Calu3 (cell line): ENCODE results near the gene RASSF8. TPM values are rescaled to one million over a fixed set of nuclear protein-coding genes. Genes with fewer than 3 reads are reported as not detected.

ENCODE experiments used
- BruUV-seq: library from RNA; stranded (reverse); fragments of 400-500 nt; replicated peaks from 2 replicates; lab custom pipeline; 2021; lab: Mats Ljungman, UMichigan
- CTCF ChIA-PET: fragments of 300-600 bp; sonication (Branson Sonifier 250); formaldehyde crosslinking; loops from one replicate; lab custom pipeline; 2022; ENCODE audit warnings: antibody characterized with exemption; lab: Charles Lee
- DNase-seq: peaks from one replicate; pipeline ENCODE4 v3.0.0; 2022
- H3K27ac Mint-ChIP-seq: one replicate; pipeline ENCODE4 v1.8.0; 2022; ENCODE audit warnings: mixed read lengths; ENCODE audit not compliant: unreplicated experiment
- H3K27me3 Mint-ChIP-seq: one replicate; pipeline ENCODE4 v1.8.0; 2022; ENCODE audit warnings: mixed read lengths; ENCODE audit not compliant: unreplicated experiment
- H3K36me3 Mint-ChIP-seq: one replicate; pipeline ENCODE4 v1.8.0; 2022; ENCODE audit warnings: mild to moderate bottlenecking, moderate library complexity, mixed read lengths; ENCODE audit not compliant: insufficient read depth, unreplicated experiment
- H3K4me1 Mint-ChIP-seq: one replicate; pipeline ENCODE4 v1.8.0; 2022; ENCODE audit warnings: mild to moderate bottlenecking, low read depth, mixed read lengths; ENCODE audit not compliant: unreplicated experiment
- H3K4me3 Mint-ChIP-seq: one replicate; pipeline ENCODE4 v1.8.0; 2022; ENCODE audit warnings: mild to moderate bottlenecking, low read depth, moderate library complexity, mixed read lengths; ENCODE audit not compliant: unreplicated experiment
- H3K9me3 Mint-ChIP-seq: one replicate; pipeline ENCODE4 v1.8.0; 2022; ENCODE audit warnings: low read depth, mixed read lengths; ENCODE audit not compliant: unreplicated experiment
- CTCF ChIP-seq: fragments of 200-600 bp; IDR thresholded peaks from one replicate; pipeline ENCODE4 v1.8.0; 2022; ENCODE audit warnings: antibody characterized with exemption; ENCODE audit not compliant: unreplicated experiment
- intact Hi-C: fragments of 100-400 bp; cut with micrococcal nuclease; formaldehyde crosslinking; loops from one replicate; pipeline ENCODE4 v1.10.0; 2022; ENCODE audit not compliant: unreplicated experiment
- total RNA-seq: library from RNA; stranded (reverse); gene quantifications from 2 replicates; pipeline ENCODE4 v1.2.3, GENCODE V29; 2022

RASSF8 gene
- total RNA-seq, 1 experiment from 2014 or later: 26.6 TPM

- H3K4me1 Mint-ChIP-seq: peaks cover 3% of the 10 kb centered on the region
- no TSS peak for BruUV-seq
- H3K36me3 Mint-ChIP-seq: no peaks in the 10 kb centered on the region
- no peaks in the 10 kb centered on the region for H3K9me3 Mint-ChIP-seq
- CTCF ChIA-PET: no interaction called here
- DNase-seq: no peak
- no peak for TF ChIP-seq CTCF
- H3K27ac Mint-ChIP-seq: no peak overlapping the region
- H3K4me3 Mint-ChIP-seq: no peak overlapping the region
- H3K27me3 Mint-ChIP-seq: no peaks in the 10 kb centered on the region
- intact Hi-C loops: no loop called here
Observed at GRCh38 chr12:26022043-26022442, 63.6 kb downstream of the RASSF8 start.

GRCh38 chr12:26026713-26027112 lies 68.2 kb downstream of the RASSF8 start:
- no peaks in the 10 kb centered on the region for H3K9me3 Mint-ChIP-seq
- BruUV-seq: no TSS peak
- intact Hi-C loops: loop anchor here (5.0 kb wide), 1 partner anchor 444 kb away; no protein-coding TSS in a partner anchor
- CTCF ChIA-PET: interaction anchor here (1.1 kb wide), 1 partner anchor 9 kb away, joined by 6 read pairs; no protein-coding TSS in a partner anchor
- H3K27me3 Mint-ChIP-seq: no peaks in the 10 kb centered on the region
- H3K36me3 Mint-ChIP-seq: no peaks in the 10 kb centered on the region
- no peak overlapping the region for H3K4me3 Mint-ChIP-seq
- H3K27ac Mint-ChIP-seq: no peak overlapping the region
- H3K4me1 Mint-ChIP-seq: peaks cover 33% of the 10 kb centered on the region
- DNase-seq: no peak
- TF ChIP-seq CTCF: no peak

- Mint-ChIP-seq H3K36me3 (no peaks in the 10 kb centered on the region), H3K4me3 (no peak overlapping the region), H3K27ac (peak overlapping the region; percentile 24), H3K9me3 (no peaks in the 10 kb centered on the region), H3K27me3 (no peaks in the 10 kb centered on the region), H3K4me1 (peaks cover 33% of the 10 kb centered on the region)
- BruUV-seq: no TSS peak
- CTCF ChIA-PET: interaction anchor here (1.1 to 1.6 kb wide), 2 partner anchors 10 to 29 kb away, joined by 4 to 6 read pairs; no protein-coding TSS in a partner anchor
- no peak for TF ChIP-seq CTCF
- DNase-seq: peak; percentile 6
- intact Hi-C loops: loop anchor here (5.0 kb wide), 1 partner anchor 445 kb away; no protein-coding TSS in a partner anchor
Observed at GRCh38 chr12:26027401-26027800, 68.9 kb downstream of the RASSF8 start.

GRCh38 chr12:26028953-26029735 lies 70.7 kb downstream of the RASSF8 start:
- TF ChIP-seq CTCF: peak; percentile 51
- BruUV-seq: no TSS peak
- peaks cover 33% of the 10 kb centered on the region for H3K4me1 Mint-ChIP-seq
- intact Hi-C loops: loop anchor here (1.0 to 5.0 kb wide), 3 partner anchors 68 to 593 kb away; no protein-coding TSS in a partner anchor
- H3K27me3 Mint-ChIP-seq: no peaks in the 10 kb centered on the region
- H3K27ac Mint-ChIP-seq: no peak overlapping the region
- H3K4me3 Mint-ChIP-seq: no peak overlapping the region
- CTCF ChIA-PET: no interaction called here
- H3K9me3 Mint-ChIP-seq: no peaks in the 10 kb centered on the region
- H3K36me3 Mint-ChIP-seq: no peaks in the 10 kb centered on the region
- peak; percentile 52 for DNase-seq
